Breast epithelium (tissue), 4 donors: ENCODE data around the gene PAK5. TPM values are rescaled to one million over a fixed set of nuclear protein-coding genes. Genes with fewer than 3 reads are reported as not detected.

Source experiments
- DNase-seq, 2 donors: peaks; one replicate each; pipeline ENCODE4 v3.0.0-alpha.2; 2019; ENCODE audit warnings: low spot score in 2 of 2
- H3K27ac ChIP-seq, 2 donors: fragments of 200-600 bp; sonication (generic) in 1 of 2; one replicate each; pipeline ENCODE4 v1.5.1; 2016 to 2019; ENCODE audit warnings: mild to moderate bottlenecking in 1 of 2
- H3K27me3 ChIP-seq, 2 donors: fragments of 200-600 bp; sonication (generic) in 1 of 2; one replicate each; pipeline versions ENCODE4 v1.5.1 to v1.6.0; 2017 to 2019; ENCODE audit warnings: control low read depth in 1 of 2, mild to moderate bottlenecking in 1 of 2
- H3K36me3 ChIP-seq: fragments of 200-600 bp; one replicate; pipeline ENCODE4 v1.5.1; 2019
- H3K4me1 ChIP-seq, 2 donors: fragments of 200-600 bp; sonication (generic); one replicate each; pipeline ENCODE4 v1.5.1; 2016 to 2019; ENCODE audit warnings: control low read depth in 1 of 2
- H3K4me3 ChIP-seq, 3 donors: fragments of 200-600 bp; sonication (generic); 1 replicate in 2 of 3; 2 replicates in 1 of 3; pipeline ENCODE4 v1.5.1; 2016 to 2019; ENCODE audit warnings: mild to moderate bottlenecking in 3 of 3, moderate library complexity in 2 of 3
- H3K9me3 ChIP-seq, 2 donors: fragments of 200-600 bp; sonication (generic) in 1 of 2; one replicate each; pipeline ENCODE4 v1.5.1; 2016 to 2019; ENCODE audit warnings: control low read depth in 1 of 2
- CTCF ChIP-seq, 3 donors: fragments of 450-650 bp; IDR thresholded peaks; one replicate each; pipeline ENCODE4 v1.5.1; 2016 to 2017; ENCODE audit warnings: antibody characterized with exemption in 3 of 3, mild to moderate bottlenecking in 3 of 3, moderate library complexity in 3 of 3
- POLR2A ChIP-seq: fragments of 450-650 bp; IDR thresholded peaks from one replicate; pipeline ENCODE4 v1.6.1; 2016; ENCODE audit warnings: antibody characterized with exemption, mild to moderate bottlenecking, moderate library complexity
- POLR2AphosphoS5 ChIP-seq, 3 donors: sonication (generic); formaldehyde crosslinking; IDR thresholded peaks; one replicate each; pipeline ENCODE4 v1.6.1; 2017; ENCODE audit warnings: antibody characterized with exemption in 3 of 3
- intact Hi-C: fragments of 100-400 bp; cut with DNase I; formaldehyde crosslinking; loops from one replicate; pipeline ENCODE4 v1.15.1; 2023; ENCODE audit warnings: low total_unique reads
- total RNA-seq, 3 donors: library from RNA; depleted of rRNA; stranded (reverse); fragments of >200 nt; gene quantifications; one replicate each; pipeline ENCODE4 v1.1.0, GENCODE V29; 2016

PAK5 gene
- total RNA-seq, 3 donors from 2014 or later = 0.66 to 1.3 TPM; not detected in 1

GRCh38 chr20:9600562-9600961 lies 238.3 kb downstream of the PAK5 start:
- no peaks in the 10 kb centered on the region for H3K4me1 ChIP-seq
- no peaks in the 10 kb centered on the region for H3K9me3 ChIP-seq
- no peak for TF ChIP-seq POLR2AphosphoS5 (IDR thresholded peaks at IDR 0.05)
- no peak for TF ChIP-seq POLR2A
- no peak for TF ChIP-seq CTCF (IDR thresholded peaks at IDR 0.05)
- no peak overlapping the region for H3K4me3 ChIP-seq
- DNase-seq = no peak
- no peaks in the 10 kb centered on the region for H3K27me3 ChIP-seq
- intact Hi-C loops = loop anchor here (10.0 kb wide), 1 partner anchor 196 kb away; no protein-coding TSS in a partner anchor
- no peak overlapping the region for H3K27ac ChIP-seq
- no peaks in the 10 kb centered on the region for H3K36me3 ChIP-seq

- no peaks in the 10 kb centered on the region for H3K9me3 ChIP-seq
- no peak overlapping the region for H3K4me3 ChIP-seq
- no peak for DNase-seq
- intact Hi-C loops = no loop called here
- TF ChIP-seq POLR2A (no peak), POLR2AphosphoS5 (IDR thresholded peaks at IDR 0.05) (no peak), CTCF (IDR thresholded peaks at IDR 0.05) (no peak)
- no peaks in the 10 kb centered on the region for H3K4me1 ChIP-seq
- no peak overlapping the region for H3K27ac ChIP-seq
- no peaks in the 10 kb centered on the region for H3K27me3 ChIP-seq
- H3K36me3 ChIP-seq = no peaks in the 10 kb centered on the region
Measured at GRCh38 chr20:9597547-9597946, 241.3 kb downstream of the PAK5 start.

- TF ChIP-seq POLR2A = no peak
- TF ChIP-seq POLR2AphosphoS5 (IDR thresholded peaks at IDR 0.05) = no peak
- no peak for TF ChIP-seq CTCF (IDR thresholded peaks at IDR 0.05)
- DNase-seq = no peak
- H3K27ac ChIP-seq = no peak overlapping the region
Measured at GRCh38 chr20:9595763-9596162, 243.1 kb downstream of the PAK5 start.

GRCh38 chr20:9594284-9594875 lies 244.5 kb downstream of the PAK5 start:
- TF ChIP-seq POLR2A (no peak), CTCF (IDR thresholded peaks at IDR 0.05) (no peak), POLR2AphosphoS5 (IDR thresholded peaks at IDR 0.05) (no peak)
- DNase-seq = no peak
- intact Hi-C loops = no loop called here

More at GRCh38 chr20:9595763-9596162, 243.1 kb downstream of the PAK5 start:
- no peaks in the 10 kb centered on the region for H3K4me1 ChIP-seq
- intact Hi-C loops = no loop called here
- H3K9me3 ChIP-seq = no peaks in the 10 kb centered on the region
- H3K4me3 ChIP-seq = no peak overlapping the region
- no peaks in the 10 kb centered on the region for H3K27me3 ChIP-seq
- no peaks in the 10 kb centered on the region for H3K36me3 ChIP-seq

GRCh38 chr20:9592419-9592818 lies 246.5 kb downstream of the PAK5 start:
- H3K4me3 ChIP-seq = no peak overlapping the region
- H3K36me3 ChIP-seq = no peaks in the 10 kb centered on the region
- no peaks in the 10 kb centered on the region for H3K9me3 ChIP-seq
- TF ChIP-seq POLR2A (no peak), POLR2AphosphoS5 (IDR thresholded peaks at IDR 0.05) (no peak), CTCF (IDR thresholded peaks at IDR 0.05) (no peak)
- no peaks in the 10 kb centered on the region for H3K27me3 ChIP-seq
- H3K4me1 ChIP-seq = no peaks in the 10 kb centered on the region
- intact Hi-C loops = no loop called here
- no peak overlapping the region for H3K27ac ChIP-seq
- no peak for DNase-seq

More at GRCh38 chr20:9594284-9594875, 244.5 kb downstream of the PAK5 start:
- H3K4me1 ChIP-seq = no peaks in the 10 kb centered on the region
- no peak overlapping the region for H3K27ac ChIP-seq
- H3K4me3 ChIP-seq = no peak overlapping the region
- H3K27me3 ChIP-seq = no peaks in the 10 kb centered on the region
- no peaks in the 10 kb centered on the region for H3K36me3 ChIP-seq
- no peaks in the 10 kb centered on the region for H3K9me3 ChIP-seq
